ENCODE measurements around the gene IFRD1.

The IFRD1 gene

DNA sequence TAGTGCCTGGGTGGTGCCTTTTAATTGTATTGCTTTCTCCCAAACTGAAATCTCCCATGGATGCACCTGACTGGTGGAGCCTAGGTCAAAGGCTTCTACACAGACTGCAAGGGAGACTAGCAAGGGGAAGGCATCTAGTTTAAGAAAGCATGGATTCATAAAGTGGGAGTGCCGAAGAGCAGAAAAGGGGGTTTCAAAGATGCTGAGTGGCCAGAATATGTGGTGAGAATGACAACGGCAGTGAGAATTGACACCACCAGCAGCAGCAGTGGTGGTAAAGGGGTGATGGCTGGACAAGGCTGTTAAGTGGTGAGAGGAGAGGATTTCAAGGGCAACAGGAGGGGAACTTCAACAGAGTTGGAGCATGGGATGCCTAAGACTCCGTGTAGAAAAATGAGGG lies 67.2 kb downstream of the IFRD1 start:
- no peak overlapping the region for H3K27ac ChIP-seq (ENCODE audit: low read length)
- no peaks in the 10 kb centered on the region for H3K36me3 ChIP-seq (ENCODE audit: control insufficient read depth in 2 of 2, insufficient read depth in 2 of 2, low read length in 2 of 2)
- no peaks in the 10 kb centered on the region for H3K4me1 ChIP-seq (ENCODE audit: control insufficient read depth, insufficient read depth, low read length)
- no peaks in the 10 kb centered on the region for H3K9me3 ChIP-seq (ENCODE audit: control insufficient read depth in 2 of 2, low read length in 2 of 2)
- no peak overlapping the region for H3K9ac ChIP-seq (ENCODE audit: low read length in 2 of 2)
- H3K4me3 ChIP-seq (ENCODE audit: low read length in 2 of 2): no peak overlapping the region
- H3K27me3 ChIP-seq (ENCODE audit: control insufficient read depth in 1 of 2, insufficient read depth in 2 of 2, low read length in 2 of 2): no peaks in the 10 kb centered on the region

DNA sequence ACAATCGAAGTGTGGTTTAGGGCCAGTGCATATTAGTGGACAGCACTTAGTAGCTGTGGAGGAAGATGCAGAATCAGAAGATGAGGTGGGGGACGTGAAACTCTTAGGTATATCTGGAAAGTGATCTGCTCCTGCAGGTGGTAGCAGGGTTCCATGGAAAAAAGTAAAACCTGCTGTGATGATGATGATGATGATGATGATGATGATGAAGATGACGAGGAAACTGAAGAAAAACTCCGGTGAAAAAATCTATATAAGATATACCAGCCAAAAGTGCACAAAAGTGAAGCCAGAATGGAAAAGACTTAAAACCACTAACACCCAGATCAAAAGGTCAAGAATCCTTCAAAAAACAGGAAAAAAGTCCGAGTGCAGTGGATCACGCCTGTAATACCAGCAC lies 70.5 kb downstream of the IFRD1 start:
- Histone ChIP-seq H3K4me1 (ENCODE audit: control insufficient read depth, insufficient read depth, low read length) (no peaks in the 10 kb centered on the region), H3K4me3 (ENCODE audit: low read length in 2 of 2) (no peak overlapping the region), H3K9ac (ENCODE audit: low read length in 2 of 2) (no peak overlapping the region), H3K27me3 (ENCODE audit: control insufficient read depth in 1 of 2, insufficient read depth in 2 of 2, low read length in 2 of 2) (no peaks in the 10 kb centered on the region), H3K9me3 (ENCODE audit: control insufficient read depth in 2 of 2, low read length in 2 of 2) (no peaks in the 10 kb centered on the region), H3K36me3 (ENCODE audit: control insufficient read depth in 2 of 2, insufficient read depth in 2 of 2, low read length in 2 of 2) (no peaks in the 10 kb centered on the region), H3K27ac (ENCODE audit: low read length) (no peak overlapping the region)

DNA sequence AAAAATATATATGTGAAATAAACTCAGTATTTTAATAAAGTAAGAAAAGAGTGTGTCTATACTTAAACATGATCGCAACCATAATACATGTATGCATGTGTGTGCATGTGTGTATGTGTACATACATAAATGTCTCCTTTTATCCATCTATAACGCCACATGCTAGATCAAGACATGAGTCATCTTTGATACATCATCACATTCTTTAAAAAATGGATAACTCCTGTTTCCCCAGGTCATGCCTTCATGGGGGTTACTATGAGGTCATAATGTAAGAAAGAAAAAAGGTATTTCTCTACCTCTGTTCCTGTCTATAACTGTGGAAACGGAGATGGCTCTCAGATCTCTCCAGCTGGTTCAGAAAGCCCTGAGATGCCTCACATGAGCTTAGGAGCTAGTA lies 71.7 kb downstream of the IFRD1 start:
- Histone ChIP-seq H3K4me1 (ENCODE audit: control insufficient read depth, insufficient read depth, low read length) (no peaks in the 10 kb centered on the region), H3K4me3 (ENCODE audit: low read length in 2 of 2) (no peak overlapping the region), H3K36me3 (ENCODE audit: control insufficient read depth in 2 of 2, insufficient read depth in 2 of 2, low read length in 2 of 2) (no peaks in the 10 kb centered on the region), H3K9me3 (ENCODE audit: control insufficient read depth in 2 of 2, low read length in 2 of 2) (no peaks in the 10 kb centered on the region), H3K9ac (ENCODE audit: low read length in 2 of 2) (no peak overlapping the region), H3K27me3 (ENCODE audit: control insufficient read depth in 1 of 2, insufficient read depth in 2 of 2, low read length in 2 of 2) (no peaks in the 10 kb centered on the region), H3K27ac (ENCODE audit: low read length) (no peak overlapping the region)

DNA sequence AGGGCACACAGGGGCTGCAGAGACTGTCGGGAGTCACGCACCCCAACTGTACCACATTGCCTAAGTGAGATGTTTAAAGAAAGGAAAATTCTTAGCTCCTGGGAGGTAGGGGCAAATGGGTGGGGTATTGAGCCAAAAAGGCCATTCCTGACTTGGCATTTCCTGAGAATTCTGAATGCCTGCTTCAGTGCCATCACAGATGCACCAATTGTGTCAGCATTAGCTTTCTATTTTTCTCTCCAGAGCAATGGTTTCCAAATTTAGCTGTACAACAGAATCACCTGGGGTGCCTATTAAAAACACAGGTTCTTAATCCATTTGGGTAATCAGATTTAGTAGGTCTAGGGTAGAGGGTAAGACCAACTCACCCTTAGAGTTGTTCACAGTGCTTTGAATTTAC lies 73.6 kb downstream of the IFRD1 start:
- Histone ChIP-seq H3K4me3 (ENCODE audit: low read length in 2 of 2) (no peak overlapping the region), H3K27me3 (ENCODE audit: control insufficient read depth in 1 of 2, insufficient read depth in 2 of 2, low read length in 2 of 2) (no peaks in the 10 kb centered on the region), H3K36me3 (ENCODE audit: control insufficient read depth in 2 of 2, insufficient read depth in 2 of 2, low read length in 2 of 2) (no peaks in the 10 kb centered on the region), H3K9ac (ENCODE audit: low read length in 2 of 2) (no peak overlapping the region), H3K9me3 (ENCODE audit: control insufficient read depth in 2 of 2, low read length in 2 of 2) (no peaks in the 10 kb centered on the region), H3K4me1 (ENCODE audit: control insufficient read depth, insufficient read depth, low read length) (no peaks in the 10 kb centered on the region), H3K27ac (ENCODE audit: low read length) (no peak overlapping the region)

All from stomach smooth muscle (tissue), 2 donors.